Activated T-cell treated with anti-CD3 and anti-CD28 coated beads for 48 hours (primary cell): Measurements from ENCODE around the gene ARPIN.
"Not testable (repeated sequence)": the region's sequence is repeated elsewhere in the genome, so short reads cannot be mapped to it uniquely, and the experiment has no call there.

Experiments
- DNase-seq: peaks from one replicate; pipeline ENCODE4 v3.0.0-alpha.2; 2020; ENCODE audit warnings: low read depth

ARPIN gene

GRCh38 chr15:89877083-89877425, 35.7 kb downstream of the ARPIN start:
- DNase-seq: no peak

- no peak for DNase-seq
These were observed 36.2 kb downstream of the ARPIN start for GRCh38 chr15:89876396-89877082.

- DNase-seq: no peak
These were observed 37.0 kb downstream of the ARPIN start for GRCh38 chr15:89875741-89876140.

GRCh38 chr15:89874926-89875564, 37.7 kb downstream of the ARPIN start:
- DNase-seq: peak; percentile 80

GRCh38 chr15:89870688-89871288, 42.0 kb downstream of the ARPIN start:
- no peak for DNase-seq

GRCh38 chr15:89870006-89870405, 42.7 kb downstream of the ARPIN start:
- DNase-seq: no peak

- DNase-seq: not testable (repeated sequence)
These were observed 43.3 kb downstream of the ARPIN start for GRCh38 chr15:89869490-89869889.

GRCh38 chr15:89864958-89865739, 47.6 kb downstream of the ARPIN start:
- no peak for DNase-seq

GRCh38 chr15:89863918-89864317, 48.8 kb downstream of the ARPIN start:
- no peak for DNase-seq

- DNase-seq: no peak
These were observed 51.9 kb downstream of the ARPIN start for GRCh38 chr15:89860891-89861290.

- DNase-seq: no peak
These were observed 52.3 kb downstream of the ARPIN start for GRCh38 chr15:89860431-89860830.

- DNase-seq: no peak
These were observed 53.9 kb downstream of the ARPIN start for GRCh38 chr15:89858661-89859458.

- DNase-seq: no peak
These were observed 55.1 kb downstream of the ARPIN start for GRCh38 chr15:89857673-89858072.

- no peak for DNase-seq
These were observed 56.8 kb downstream of the ARPIN start for GRCh38 chr15:89855948-89856347.

- not testable (repeated sequence) for DNase-seq
These were observed 57.9 kb downstream of the ARPIN start for GRCh38 chr15:89854863-89855262.

- no peak for DNase-seq
These were observed 60.3 kb downstream of the ARPIN start for GRCh38 chr15:89852342-89852995.

GRCh38 chr15:89851673-89852341, 60.9 kb downstream of the ARPIN start:
- DNase-seq: no peak

GRCh38 chr15:89848970-89849292, 63.8 kb downstream of the ARPIN start:
- no peak for DNase-seq

- no peak for DNase-seq
These were observed 65.7 kb downstream of the ARPIN start for GRCh38 chr15:89847101-89847500.

- no peak for DNase-seq
These were observed 67.4 kb downstream of the ARPIN start for GRCh38 chr15:89845305-89845893.
